GM18907 (cell line): Measurements from ENCODE around the gene RPTN.

Source experiments
- ATAC-seq: cut with Tn5 transposase; IDR thresholded peaks from one replicate; pipeline ENCODE4 v1.9.1; 2021; ENCODE audit warnings: mild to moderate bottlenecking, moderate library complexity; ENCODE audit not compliant: unreplicated experiment

RPTN gene

GRCh38 chr1:152112101-152112884, 46.7 kb downstream of the RPTN start:
- ATAC-seq = no peak

GRCh38 chr1:152111515-152111968, 47.5 kb downstream of the RPTN start:
- no peak for ATAC-seq

- no peak for ATAC-seq
These were observed 48.0 kb downstream of the RPTN start for GRCh38 chr1:152110860-152111514.

GRCh38 chr1:152110365-152110859, 48.6 kb downstream of the RPTN start:
- ATAC-seq = no peak

- no peak for ATAC-seq
These were observed 49.1 kb downstream of the RPTN start for GRCh38 chr1:152109998-152110294.

- ATAC-seq = no peak
These were observed 49.6 kb downstream of the RPTN start for GRCh38 chr1:152109231-152109997.

GRCh38 chr1:152108882-152109222, 50.2 kb downstream of the RPTN start:
- ATAC-seq = no peak

- no peak for ATAC-seq
These were observed 50.8 kb downstream of the RPTN start for GRCh38 chr1:152107984-152108881.

GRCh38 chr1:152107031-152107983, 51.7 kb downstream of the RPTN start:
- no peak for ATAC-seq

GRCh38 chr1:152104854-152105253, 54.2 kb downstream of the RPTN start:
- ATAC-seq = no peak
